HepG2 (cell line): Measurements from ENCODE around the gene DHX8. TPM values are rescaled to one million over a fixed set of nuclear protein-coding genes. Genes with fewer than 3 reads are reported as not detected.
A peak's percentile ranks its signal among the peaks of the same experiment; 100 is the strongest.

ENCODE experiments used
- GFI1 ChIP-seq: sonication (generic); formaldehyde crosslinking; IDR thresholded peaks from 2 replicates; pipeline ENCODE4 v1.5.0; 2020; ENCODE audit warnings: missing genetic modification reagents, mild to moderate bottlenecking, borderline replicate concordance
- IRX3 ChIP-seq: sonication (generic); formaldehyde crosslinking; IDR thresholded peaks from 2 replicates; pipeline ENCODE4 v1.8.1; 2023; ENCODE audit warnings: mild to moderate bottlenecking, low read depth, missing genetic modification reagents, borderline replicate concordance
- KLF15 ChIP-seq: sonication (generic); formaldehyde crosslinking; IDR thresholded peaks from 2 replicates; pipeline ENCODE4 v1.8.1; 2023; ENCODE audit warnings: borderline replicate concordance, mild to moderate bottlenecking, inconsistent platforms, missing genetic modification reagents, mixed read lengths
- MYNN ChIP-seq: sonication (generic); formaldehyde crosslinking; IDR thresholded peaks from 2 replicates; pipeline ENCODE4 v1.4.0; 2020; ENCODE audit warnings: mild to moderate bottlenecking, low read depth, missing genetic modification reagents
- NAIF1 ChIP-seq: sonication (generic); formaldehyde crosslinking; IDR thresholded peaks from 2 replicates; pipeline ENCODE4 v1.5.0; 2020; ENCODE audit warnings: mild to moderate bottlenecking, missing genetic modification reagents, borderline replicate concordance
- PATZ1 ChIP-seq: sonication (generic); formaldehyde crosslinking; IDR thresholded peaks from 2 replicates; pipeline ENCODE4 v1.4.0; 2020; ENCODE audit warnings: missing genetic modification reagents
- PAX8 ChIP-seq: sonication (generic); formaldehyde crosslinking; IDR thresholded peaks from 2 replicates; pipeline ENCODE4 v1.8.0; 2022; ENCODE audit warnings: mild to moderate bottlenecking, missing genetic modification reagents, borderline replicate concordance
- PHF21A ChIP-seq: sonication (generic); formaldehyde crosslinking; IDR thresholded peaks from 2 replicates; pipeline ENCODE4 v1.5.0; 2020; ENCODE audit warnings: mild to moderate bottlenecking, missing genetic modification reagents
- RBFOX2 ChIP-seq: fragments of 200-400 bp; formaldehyde crosslinking; IDR thresholded peaks from 2 replicates; pipeline ENCODE4 v1.6.1; 2017; ENCODE audit warnings: low read depth, mild to moderate bottlenecking, low read length
- TSC22D2 ChIP-seq: sonication (generic); formaldehyde crosslinking; IDR thresholded peaks from 2 replicates; pipeline ENCODE4 v1.5.1; 2020; ENCODE audit warnings: missing genetic modification reagents, mild to moderate bottlenecking, borderline replicate concordance
- ZKSCAN5 ChIP-seq: sonication (generic); formaldehyde crosslinking; IDR thresholded peaks from 2 replicates; pipeline ENCODE4 v1.5.1; 2020; ENCODE audit warnings: mild to moderate bottlenecking, missing genetic modification reagents
- ZNF776 ChIP-seq: sonication (generic); formaldehyde crosslinking; IDR thresholded peaks from 2 replicates; pipeline ENCODE4 v1.4.0; 2020; ENCODE audit warnings: mild to moderate bottlenecking, missing genetic modification reagents
- polyA plus RNA-seq, 8 experiments: library from polyadenylated mRNA; depleted of rRNA in 3 of 8; stranded (reverse) in 7 of 8; unstranded in 1 of 8; fragments of >200 nt; fragmentation: Illumina TruSeq in 4 of 8; extraction: Trizol in 4 of 8; gene quantifications; 2 replicates each; pipeline versions ENCODE4 v1.2.1 to v1.2.3, GENCODE V29; 2011 to 2016; ENCODE audit warnings: low read depth in 4 of 8, missing spikeins in 1 of 8, mixed read lengths in 1 of 8; ENCODE audit not compliant: insufficient read depth in 1 of 8
- total RNA-seq, 5 experiments: library from RNA; depleted of rRNA; stranded (reverse); fragments of >200 nt; fragmentation: Illumina TruSeq; extraction: Trizol; gene quantifications; 2 replicates each; pipeline ENCODE4 v1.2.3, GENCODE V29; 2016; ENCODE audit warnings: low read depth in 1 of 5
- TF ChIP-seq, protein P1 (sequence below): sonication (generic); formaldehyde crosslinking; IDR thresholded peaks from 2 replicates; pipeline ENCODE4 v1.5.0; 2020; ENCODE audit warnings: missing genetic modification reagents
- TF ChIP-seq, protein P2 (sequence below): sonication (generic); formaldehyde crosslinking; conservative IDR thresholded peaks from 2 replicates; pipeline ENCODE4 v1.4.0; 2020; ENCODE audit warnings: mild to moderate bottlenecking, missing genetic modification reagents, moderate library complexity
- TF ChIP-seq, protein P3 (sequence below): sonication (generic); formaldehyde crosslinking; IDR thresholded peaks from 2 replicates; pipeline ENCODE4 v1.5.1; 2020; ENCODE audit warnings: mild to moderate bottlenecking, missing genetic modification reagents, moderate library complexity
- TF ChIP-seq, protein P4 (sequence below): sonication (generic); formaldehyde crosslinking; IDR thresholded peaks from 2 replicates; pipeline ENCODE4 v1.8.1; 2023; ENCODE audit warnings: mild to moderate bottlenecking, missing genetic modification reagents

DHX8 gene
- total and polyA plus RNA-seq, 2 of the 13 experiments (the other 11 are each of a cell fraction or from before 2014, with no cell fraction given), result 24.8 to 48.9 TPM

DNA sequence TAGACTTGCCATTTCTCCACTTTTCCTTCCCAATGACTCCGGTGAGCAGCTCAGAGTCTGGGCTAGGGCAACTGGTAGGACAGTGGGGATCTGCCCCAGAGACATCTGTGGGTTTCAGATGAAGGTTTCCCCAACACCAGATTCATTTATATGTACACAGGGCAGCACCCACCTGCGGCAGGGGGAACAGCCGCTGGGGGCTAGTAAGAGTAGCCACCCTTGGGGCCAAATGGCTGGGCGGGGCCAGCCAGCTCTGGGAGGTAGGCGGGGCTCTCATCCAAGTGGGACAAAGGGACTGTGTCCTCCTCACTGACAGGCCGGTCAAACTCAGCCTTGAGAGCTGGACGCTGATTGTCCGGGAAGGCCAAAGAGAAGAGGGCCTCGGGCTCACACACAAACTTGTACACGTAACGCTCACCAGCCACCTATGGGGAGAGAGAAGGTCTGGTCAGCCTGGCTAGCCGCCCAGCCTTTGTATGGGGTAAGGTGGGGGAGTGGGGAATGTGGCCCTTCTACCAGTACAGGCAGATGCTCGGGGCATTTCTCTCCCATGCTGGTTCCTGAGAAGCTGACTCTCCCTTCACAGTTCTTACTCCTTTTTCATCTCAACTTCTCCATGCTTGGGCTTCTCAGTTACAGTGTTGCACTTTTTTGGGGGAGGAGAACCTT is 44.7 kb downstream of the DHX8 start (continued):
- TF ChIP-seq, protein P1, sequence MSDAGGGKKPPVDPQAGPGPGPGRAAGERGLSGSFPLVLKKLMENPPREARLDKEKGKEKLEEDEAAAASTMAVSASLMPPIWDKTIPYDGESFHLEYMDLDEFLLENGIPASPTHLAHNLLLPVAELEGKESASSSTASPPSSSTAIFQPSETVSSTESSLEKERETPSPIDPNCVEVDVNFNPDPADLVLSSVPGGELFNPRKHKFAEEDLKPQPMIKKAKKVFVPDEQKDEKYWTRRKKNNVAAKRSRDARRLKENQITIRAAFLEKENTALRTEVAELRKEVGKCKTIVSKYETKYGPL, result no peak
- no peak for TF ChIP-seq MYNN (CRISPR knock-in tag)
- no peak for TF ChIP-seq PAX8 (CRISPR knock-in tag)
- TF ChIP-seq ZKSCAN5 (CRISPR knock-in tag), result no peak
- TF ChIP-seq KLF15, result no peak
- TF ChIP-seq TSC22D2 (CRISPR knock-in tag), result peak; percentile 28
- TF ChIP-seq, protein P2, sequence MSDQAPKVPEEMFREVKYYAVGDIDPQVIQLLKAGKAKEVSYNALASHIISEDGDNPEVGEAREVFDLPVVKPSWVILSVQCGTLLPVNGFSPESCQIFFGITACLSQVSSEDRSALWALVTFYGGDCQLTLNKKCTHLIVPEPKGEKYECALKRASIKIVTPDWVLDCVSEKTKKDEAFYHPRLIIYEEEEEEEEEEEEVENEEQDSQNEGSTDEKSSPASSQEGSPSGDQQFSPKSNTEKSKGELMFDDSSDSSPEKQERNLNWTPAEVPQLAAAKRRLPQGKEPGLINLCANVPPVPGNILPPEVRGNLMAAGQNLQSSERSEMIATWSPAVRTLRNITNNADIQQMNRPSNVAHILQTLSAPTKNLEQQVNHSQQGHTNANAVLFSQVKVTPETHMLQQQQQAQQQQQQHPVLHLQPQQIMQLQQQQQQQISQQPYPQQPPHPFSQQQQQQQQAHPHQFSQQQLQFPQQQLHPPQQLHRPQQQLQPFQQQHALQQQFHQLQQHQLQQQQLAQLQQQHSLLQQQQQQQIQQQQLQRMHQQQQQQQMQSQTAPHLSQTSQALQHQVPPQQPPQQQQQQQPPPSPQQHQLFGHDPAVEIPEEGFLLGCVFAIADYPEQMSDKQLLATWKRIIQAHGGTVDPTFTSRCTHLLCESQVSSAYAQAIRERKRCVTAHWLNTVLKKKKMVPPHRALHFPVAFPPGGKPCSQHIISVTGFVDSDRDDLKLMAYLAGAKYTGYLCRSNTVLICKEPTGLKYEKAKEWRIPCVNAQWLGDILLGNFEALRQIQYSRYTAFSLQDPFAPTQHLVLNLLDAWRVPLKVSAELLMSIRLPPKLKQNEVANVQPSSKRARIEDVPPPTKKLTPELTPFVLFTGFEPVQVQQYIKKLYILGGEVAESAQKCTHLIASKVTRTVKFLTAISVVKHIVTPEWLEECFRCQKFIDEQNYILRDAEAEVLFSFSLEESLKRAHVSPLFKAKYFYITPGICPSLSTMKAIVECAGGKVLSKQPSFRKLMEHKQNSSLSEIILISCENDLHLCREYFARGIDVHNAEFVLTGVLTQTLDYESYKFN (CRISPR knock-in tag), result peak; percentile 74
- TF ChIP-seq PATZ1 (CRISPR knock-in tag), result peak; percentile 92
- TF ChIP-seq, protein P3, sequence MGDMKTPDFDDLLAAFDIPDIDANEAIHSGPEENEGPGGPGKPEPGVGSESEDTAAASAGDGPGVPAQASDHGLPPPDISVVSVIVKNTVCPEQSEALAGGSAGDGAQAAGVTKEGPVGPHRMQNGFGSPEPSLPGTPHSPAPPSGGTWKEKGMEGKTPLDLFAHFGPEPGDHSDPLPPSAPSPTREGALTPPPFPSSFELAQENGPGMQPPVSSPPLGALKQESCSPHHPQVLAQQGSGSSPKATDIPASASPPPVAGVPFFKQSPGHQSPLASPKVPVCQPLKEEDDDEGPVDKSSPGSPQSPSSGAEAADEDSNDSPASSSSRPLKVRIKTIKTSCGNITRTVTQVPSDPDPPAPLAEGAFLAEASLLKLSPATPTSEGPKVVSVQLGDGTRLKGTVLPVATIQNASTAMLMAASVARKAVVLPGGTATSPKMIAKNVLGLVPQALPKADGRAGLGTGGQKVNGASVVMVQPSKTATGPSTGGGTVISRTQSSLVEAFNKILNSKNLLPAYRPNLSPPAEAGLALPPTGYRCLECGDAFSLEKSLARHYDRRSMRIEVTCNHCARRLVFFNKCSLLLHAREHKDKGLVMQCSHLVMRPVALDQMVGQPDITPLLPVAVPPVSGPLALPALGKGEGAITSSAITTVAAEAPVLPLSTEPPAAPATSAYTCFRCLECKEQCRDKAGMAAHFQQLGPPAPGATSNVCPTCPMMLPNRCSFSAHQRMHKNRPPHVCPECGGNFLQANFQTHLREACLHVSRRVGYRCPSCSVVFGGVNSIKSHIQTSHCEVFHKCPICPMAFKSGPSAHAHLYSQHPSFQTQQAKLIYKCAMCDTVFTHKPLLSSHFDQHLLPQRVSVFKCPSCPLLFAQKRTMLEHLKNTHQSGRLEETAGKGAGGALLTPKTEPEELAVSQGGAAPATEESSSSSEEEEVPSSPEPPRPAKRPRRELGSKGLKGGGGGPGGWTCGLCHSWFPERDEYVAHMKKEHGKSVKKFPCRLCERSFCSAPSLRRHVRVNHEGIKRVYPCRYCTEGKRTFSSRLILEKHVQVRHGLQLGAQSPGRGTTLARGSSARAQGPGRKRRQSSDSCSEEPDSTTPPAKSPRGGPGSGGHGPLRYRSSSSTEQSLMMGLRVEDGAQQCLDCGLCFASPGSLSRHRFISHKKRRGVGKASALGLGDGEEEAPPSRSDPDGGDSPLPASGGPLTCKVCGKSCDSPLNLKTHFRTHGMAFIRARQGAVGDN (CRISPR knock-in tag), result peak; percentile 96
- TF ChIP-seq GFI1 (CRISPR knock-in tag), result no peak
- TF ChIP-seq PHF21A, result peak; percentile 93
- peak; percentile 67 for TF ChIP-seq RBFOX2
- TF ChIP-seq, protein P4, sequence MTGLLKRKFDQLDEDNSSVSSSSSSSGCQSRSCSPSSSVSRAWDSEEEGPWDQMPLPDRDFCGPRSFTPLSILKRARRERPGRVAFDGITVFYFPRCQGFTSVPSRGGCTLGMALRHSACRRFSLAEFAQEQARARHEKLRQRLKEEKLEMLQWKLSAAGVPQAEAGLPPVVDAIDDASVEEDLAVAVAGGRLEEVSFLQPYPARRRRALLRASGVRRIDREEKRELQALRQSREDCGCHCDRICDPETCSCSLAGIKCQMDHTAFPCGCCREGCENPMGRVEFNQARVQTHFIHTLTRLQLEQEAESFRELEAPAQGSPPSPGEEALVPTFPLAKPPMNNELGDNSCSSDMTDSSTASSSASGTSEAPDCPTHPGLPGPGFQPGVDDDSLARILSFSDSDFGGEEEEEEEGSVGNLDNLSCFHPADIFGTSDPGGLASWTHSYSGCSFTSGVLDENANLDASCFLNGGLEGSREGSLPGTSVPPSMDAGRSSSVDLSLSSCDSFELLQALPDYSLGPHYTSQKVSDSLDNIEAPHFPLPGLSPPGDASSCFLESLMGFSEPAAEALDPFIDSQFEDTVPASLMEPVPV (CRISPR knock-in tag), result no peak
- TF ChIP-seq IRX3 (CRISPR knock-in tag), result no peak
- TF ChIP-seq ZNF776 (CRISPR knock-in tag), result no peak
- TF ChIP-seq NAIF1 (CRISPR knock-in tag), result no peak
